Measurements from ENCODE around the gene ZNF429.
"Not testable (repeated sequence)": the region's sequence is repeated elsewhere in the genome, so short reads cannot be mapped to it uniquely, and the experiment has no call there.

Gene ZNF429

GRCh38 chr19:21593502-21593901 lies 88.1 kb downstream of the ZNF429 start:
- no peak for DNase-seq

DNA sequence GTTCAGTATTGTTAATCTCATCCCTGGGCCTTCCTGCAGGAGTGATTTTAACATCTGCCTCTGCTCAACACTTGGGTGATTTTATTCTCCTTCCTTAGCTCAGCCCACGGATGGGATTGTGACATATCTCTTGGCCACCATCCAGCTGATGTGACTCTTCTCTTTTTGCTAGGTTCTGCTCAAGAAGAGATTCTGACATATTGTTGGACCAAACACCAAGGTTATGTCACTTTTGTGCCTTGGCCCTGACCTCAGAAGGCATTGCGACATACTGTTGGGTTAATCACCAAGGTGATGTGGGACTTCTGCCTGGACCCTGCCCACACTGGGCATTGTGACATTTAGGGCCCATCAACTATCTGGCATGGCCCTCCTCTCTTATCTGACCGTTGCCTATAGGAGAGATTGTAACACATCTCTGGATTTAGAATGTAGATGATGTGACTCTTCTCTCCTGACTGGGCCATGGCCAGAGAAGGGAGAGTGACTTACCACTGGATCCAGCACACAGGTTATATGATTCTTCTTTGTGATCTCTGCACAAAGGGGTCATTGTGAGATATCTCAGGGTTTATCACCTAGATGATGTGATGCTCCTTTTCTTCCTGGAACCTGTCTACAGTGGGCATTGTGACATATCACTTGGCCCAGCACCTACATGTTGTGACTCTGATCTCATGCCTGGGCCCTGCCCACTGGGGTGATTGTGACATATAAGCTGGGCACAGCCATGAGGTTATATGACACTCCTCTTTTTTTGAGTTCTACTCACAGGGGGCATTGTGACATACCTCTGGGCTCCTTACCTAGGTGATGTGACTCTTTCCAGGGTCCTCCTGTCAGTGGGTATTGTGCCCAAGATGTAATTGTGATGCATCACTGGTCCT lies 88.8 kb downstream of the ZNF429 start:
- no peak for DNase-seq

GRCh38 chr19:21595185-21595584 lies 89.8 kb downstream of the ZNF429 start:
- no peak for DNase-seq

GRCh38 chr19:21602082-21602658 lies 96.8 kb downstream of the ZNF429 start:
- DNase-seq: no peak

DNA sequence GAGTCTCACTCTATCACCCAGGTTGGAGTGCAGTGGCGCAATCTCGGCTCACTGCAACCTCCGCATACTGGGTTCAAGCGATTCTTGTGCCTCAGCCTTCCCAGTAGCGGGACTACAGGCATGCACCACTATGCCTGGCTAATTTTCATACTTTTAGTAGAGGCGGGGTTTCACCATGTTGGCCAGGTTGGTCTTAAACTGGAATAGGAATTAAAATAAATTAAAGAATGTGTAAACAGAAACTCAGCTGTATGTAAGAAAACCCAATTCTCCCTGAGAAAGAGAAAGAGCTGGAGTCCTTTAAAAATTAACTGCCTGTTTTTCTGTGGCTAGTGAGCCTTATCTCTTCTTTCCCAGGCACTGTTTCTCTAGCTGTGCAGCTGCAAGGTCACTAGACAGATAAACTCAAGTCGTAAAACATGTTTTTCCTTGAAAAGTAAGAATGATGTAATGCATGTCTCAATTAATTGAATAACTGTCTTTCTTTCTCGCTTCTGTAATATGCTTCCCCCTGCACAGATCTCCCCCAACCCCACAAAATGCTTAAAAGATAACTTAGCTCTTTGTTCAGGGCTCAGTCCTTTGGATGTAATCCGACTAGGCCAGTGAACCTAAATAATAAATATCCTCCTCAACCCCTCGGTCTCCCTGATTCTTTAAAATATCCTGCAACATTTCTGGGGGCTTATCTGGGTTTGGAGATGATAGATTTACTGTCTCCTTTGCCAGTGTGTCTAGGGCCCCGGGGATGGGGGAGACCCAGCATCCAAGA lies 97.4 kb downstream of the ZNF429 start:
- DNase-seq: not testable (repeated sequence)

- peak; percentile 53 for DNase-seq
Observed at GRCh38 chr19:21603431-21604231, 98.2 kb downstream of the ZNF429 start.

GRCh38 chr19:21604351-21604926 lies 99.0 kb downstream of the ZNF429 start:
- DNase-seq: peak; percentile 85

All from DMS79 treated with DMSO at 0.1 percent for 48 hours (cell line).